GM23248 (cell line): ENCODE measurements around the gene PCBP3.

Experiments used
- EZH2 ChIP-seq: fragments of 200-600 bp; sonication (generic); IDR thresholded peaks from 2 replicates; pipeline ENCODE4 v1.6.1; 2018; ENCODE audit warnings: antibody characterized with exemption, mild to moderate bottlenecking; ENCODE audit not compliant: insufficient read depth, poor library complexity, severe bottlenecking
- EZH2phosphoT487 ChIP-seq: fragments of 200-600 bp; sonication (generic); IDR thresholded peaks from 2 replicates; pipeline ENCODE4 v1.6.1; 2018; ENCODE audit warnings: antibody characterized with exemption, moderate library complexity, mild to moderate bottlenecking, low read depth; ENCODE audit not compliant: insufficient read depth

DNA sequence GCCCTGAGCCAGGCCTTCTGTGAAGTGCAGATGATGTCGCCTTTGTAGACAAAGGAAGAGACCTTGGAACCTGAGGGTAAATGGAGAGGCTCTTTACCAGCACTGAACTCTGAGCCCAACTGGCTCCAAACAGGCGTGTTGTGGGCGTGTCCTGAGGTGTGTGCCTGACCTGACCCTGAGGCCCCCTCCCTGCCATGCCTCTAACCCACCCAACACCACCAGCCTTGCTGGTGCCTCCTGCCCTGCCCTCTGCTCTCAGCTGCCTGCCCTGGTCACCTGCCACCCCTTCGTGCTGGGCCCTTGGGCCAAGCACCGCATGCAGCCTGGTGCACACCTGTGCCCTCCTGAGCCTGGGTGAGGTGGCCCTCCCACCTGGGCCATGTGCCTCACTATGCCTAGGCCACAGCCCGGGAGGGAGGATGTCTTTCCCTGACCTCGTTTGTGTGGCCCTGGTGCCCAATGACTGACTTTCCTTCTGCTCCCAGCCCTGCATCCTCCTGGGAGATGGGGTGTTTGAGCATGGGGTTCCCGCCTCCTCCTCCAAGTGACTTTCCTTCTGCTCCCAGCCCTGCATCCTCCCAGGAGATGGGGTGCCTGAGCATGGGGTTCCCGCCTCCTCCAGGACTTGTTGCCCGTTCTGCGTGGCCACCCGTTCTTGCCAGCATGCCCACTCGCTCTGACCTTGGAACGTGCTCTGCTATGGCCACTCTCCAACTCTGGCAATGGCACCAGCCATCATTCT lies 157.0 kb downstream of the PCBP3 start:
- no peak for TF ChIP-seq EZH2phosphoT487
- TF ChIP-seq EZH2 = no peak
